UCSD-AML1 (cell line): Measurements from ENCODE around the gene FOXN3.
"Not testable (repeated sequence)": the region's sequence is repeated elsewhere in the genome, so short reads cannot be mapped to it uniquely, and the experiment has no call there.

Experiments
- DNase-seq: peaks from one replicate; lab custom pipeline; 2025; ENCODE audit not compliant: unreplicated experiment; lab: John Stamatoyannopoulos, UW

FOXN3 gene

GRCh38 chr14:89178376-89178775 is 238.7 kb downstream of the FOXN3 start:
- DNase-seq, result no peak

- DNase-seq, result no peak
These were observed 240.9 kb downstream of the FOXN3 start for GRCh38 chr14:89175881-89176799.

GRCh38 chr14:89171628-89172027 is 245.4 kb downstream of the FOXN3 start:
- DNase-seq, result no peak

- no peak for DNase-seq
These were observed 245.9 kb downstream of the FOXN3 start for GRCh38 chr14:89171168-89171567.

GRCh38 chr14:89167705-89168104 is 249.3 kb downstream of the FOXN3 start:
- peak; percentile 38 for DNase-seq

- DNase-seq, result no peak
These were observed 250.4 kb downstream of the FOXN3 start for GRCh38 chr14:89166633-89167032.

GRCh38 chr14:89165189-89166181 is 251.5 kb downstream of the FOXN3 start:
- DNase-seq, result peak; percentile 86

GRCh38 chr14:89164168-89165073 is 252.6 kb downstream of the FOXN3 start:
- DNase-seq, result peak; percentile 44

- no peak for DNase-seq
These were observed 253.9 kb downstream of the FOXN3 start for GRCh38 chr14:89163031-89163636.

GRCh38 chr14:89162586-89162985 is 254.4 kb downstream of the FOXN3 start:
- DNase-seq, result no peak

- no peak for DNase-seq
These were observed 256.6 kb downstream of the FOXN3 start for GRCh38 chr14:89160437-89160836.

- no peak for DNase-seq
These were observed 258.3 kb downstream of the FOXN3 start for GRCh38 chr14:89158701-89159100.

- not testable (repeated sequence) for DNase-seq
These were observed 258.9 kb downstream of the FOXN3 start for GRCh38 chr14:89158104-89158503.

GRCh38 chr14:89155491-89155890 is 261.5 kb downstream of the FOXN3 start:
- DNase-seq, result no peak

GRCh38 chr14:89151693-89152092 is 265.3 kb downstream of the FOXN3 start:
- not testable (repeated sequence) for DNase-seq

GRCh38 chr14:89146274-89146673 is 270.8 kb downstream of the FOXN3 start:
- no peak for DNase-seq

- DNase-seq, result no peak
These were observed 272.4 kb downstream of the FOXN3 start for GRCh38 chr14:89144642-89145041.

- no peak for DNase-seq
These were observed 273.0 kb downstream of the FOXN3 start for GRCh38 chr14:89144066-89144465.

GRCh38 chr14:89143595-89143994 is 273.4 kb downstream of the FOXN3 start:
- no peak for DNase-seq

GRCh38 chr14:89142366-89142765 is 274.7 kb downstream of the FOXN3 start:
- no peak for DNase-seq
